ENCODE measurements around the gene TCP1.
A peak's percentile ranks its signal among the peaks of the same experiment; 100 is the strongest.
"Not testable (repeated sequence)": the region's sequence is repeated elsewhere in the genome, so short reads cannot be mapped to it uniquely, and the experiment has no call there.

The TCP1 gene

GRCh38 chr6:159816775-159817174 is 27.4 kb upstream of the TCP1 start:
- not testable (repeated sequence) for DNase-seq

GRCh38 chr6:159815410-159815809 is 26.0 kb upstream of the TCP1 start:
- DNase-seq: no peak

- no peak for DNase-seq
Measured at GRCh38 chr6:159813781-159814180, 24.4 kb upstream of the TCP1 start.

- DNase-seq: no peak
Measured at GRCh38 chr6:159809149-159809548, 19.7 kb upstream of the TCP1 start.

GRCh38 chr6:159808647-159809046 is 19.2 kb upstream of the TCP1 start:
- no peak for DNase-seq

GRCh38 chr6:159807150-159807858 is 17.9 kb upstream of the TCP1 start:
- no peak for DNase-seq

GRCh38 chr6:159806021-159806458 is 16.6 kb upstream of the TCP1 start:
- no peak for DNase-seq

- no peak for DNase-seq
Measured at GRCh38 chr6:159805440-159806020, 16.1 kb upstream of the TCP1 start.

- no peak for DNase-seq
Measured at GRCh38 chr6:159804504-159804903, 15.1 kb upstream of the TCP1 start.

GRCh38 chr6:159801935-159802334 is 12.5 kb upstream of the TCP1 start:
- no peak for DNase-seq

GRCh38 chr6:159800141-159800865 is 10.9 kb upstream of the TCP1 start, which contains the start of gene PNLDC1:
Gene PNLDC1, plus strand, starts transcription at chr6:159800276. Its CDS starts 32 bp downstream, at chr6:159800308.
- no peak for DNase-seq

GRCh38 chr6:159797554-159797953 is 8.2 kb upstream of the TCP1 start:
- DNase-seq: no peak

GRCh38 chr6:159794976-159795375 is 5.6 kb upstream of the TCP1 start:
- DNase-seq: not testable (repeated sequence)

GRCh38 chr6:159790956-159791598 is 1.7 kb upstream of the TCP1 start:
- DNase-seq: no peak

GRCh38 chr6:159790149-159790955 is 950 bp upstream of the TCP1 start, which contains the start of gene MRPL18:
Gene MRPL18, plus strand, starts transcription at chr6:159790467. Its CDS starts 121 bp downstream, at chr6:159790588.
- DNase-seq: peak; percentile 85

GRCh38 chr6:159788753-159789376 is 537 bp downstream of the TCP1 start:
- DNase-seq: peak; percentile 24

- no peak for DNase-seq
Measured at GRCh38 chr6:159788276-159788675, 1.1 kb downstream of the TCP1 start.

GRCh38 chr6:159778542-159779103 is 10.8 kb downstream of the TCP1 start:
- no peak for DNase-seq

- DNase-seq: no peak
Measured at GRCh38 chr6:159778131-159778530, 11.3 kb downstream of the TCP1 start.

GRCh38 chr6:159777240-159777904 is 12.0 kb downstream of the TCP1 start:
- DNase-seq: no peak

- DNase-seq: no peak
Measured at GRCh38 chr6:159772196-159772595, 17.2 kb downstream of the TCP1 start.
